Esophagus mucosa (tissue), 1 donor: ENCODE results near the gene DYNLT2B. TPM values are rescaled to one million over a fixed set of nuclear protein-coding genes. Genes with fewer than 3 reads are reported as not detected.
A peak's percentile ranks its signal among the peaks of the same experiment; 100 is the strongest.
"Not testable (repeated sequence)": the region's sequence is repeated elsewhere in the genome, so short reads cannot be mapped to it uniquely, and the experiment has no call there.

Experiments
- ATAC-seq: fragments of 200-7000 bp; cut with Tn5 transposase; one replicate; pipeline ENCODE4 v1.9.1; 2020
- total RNA-seq: library from RNA; stranded (reverse); gene quantifications from one replicate; pipeline ENCODE4 v1.2.4, GENCODE V29; 2023
- donor health status: DM: yes; HTN: yes; CAD: no.

DYNLT2B gene
- total RNA-seq, result 14.6 TPM

- peak; percentile 95 for ATAC-seq
Observed at GRCh38 chr3:196317687-196318467, at the start of gene DYNLT2B. DYNLT2B (minus strand) TSS chr3:196318240; CDS start chr3:196318152, 88 bp downstream.

GRCh38 chr3:196365736-196366135 lies 47.7 kb upstream of the DYNLT2B start:
- ATAC-seq, result no peak

- peak; percentile 44 for ATAC-seq
Observed at GRCh38 chr3:196360586-196360985, 42.5 kb upstream of the DYNLT2B start.

- not testable (repeated sequence) for ATAC-seq
Observed at GRCh38 chr3:196358540-196358939, 40.5 kb upstream of the DYNLT2B start.

GRCh38 chr3:196357905-196358304 lies 39.9 kb upstream of the DYNLT2B start:
- ATAC-seq, result no peak

GRCh38 chr3:196356556-196356955 lies 38.5 kb upstream of the DYNLT2B start:
- ATAC-seq, result no peak

- no peak for ATAC-seq
Observed at GRCh38 chr3:196355668-196356067, 37.6 kb upstream of the DYNLT2B start.

- no peak for ATAC-seq
Observed at GRCh38 chr3:196354132-196354531, 36.1 kb upstream of the DYNLT2B start.

GRCh38 chr3:196351541-196351940 lies 33.5 kb upstream of the DYNLT2B start:
- no peak for ATAC-seq

- ATAC-seq, result no peak
Observed at GRCh38 chr3:196350067-196350466, 32.0 kb upstream of the DYNLT2B start.

- no peak for ATAC-seq
Observed at GRCh38 chr3:196348698-196349097, 30.7 kb upstream of the DYNLT2B start.

- ATAC-seq, result no peak
Observed at GRCh38 chr3:196344663-196345062, 26.6 kb upstream of the DYNLT2B start.

- ATAC-seq, result not testable (repeated sequence)
Observed at GRCh38 chr3:196343917-196344316, 25.9 kb upstream of the DYNLT2B start.

- ATAC-seq, result no peak
Observed at GRCh38 chr3:196341137-196341536, 23.1 kb upstream of the DYNLT2B start.

- ATAC-seq, result no peak
Observed at GRCh38 chr3:196340466-196340865, 22.4 kb upstream of the DYNLT2B start.

GRCh38 chr3:196339493-196340254 lies 21.6 kb upstream of the DYNLT2B start:
- ATAC-seq, result peak; percentile 28

- ATAC-seq, result no peak
Observed at GRCh38 chr3:196339044-196339443, 21.0 kb upstream of the DYNLT2B start.

GRCh38 chr3:196336319-196337145 lies 18.5 kb upstream of the DYNLT2B start:
- peak; percentile 26 for ATAC-seq

- ATAC-seq, result no peak
Observed at GRCh38 chr3:196335503-196335948, 17.5 kb upstream of the DYNLT2B start.

- no peak for ATAC-seq
Observed at GRCh38 chr3:196334982-196335381, 16.9 kb upstream of the DYNLT2B start.

GRCh38 chr3:196332168-196332567 lies 14.1 kb upstream of the DYNLT2B start:
- no peak for ATAC-seq

- no peak for ATAC-seq
Observed at GRCh38 chr3:196327405-196327804, 9.4 kb upstream of the DYNLT2B start.

GRCh38 chr3:196326936-196327335 lies 8.9 kb upstream of the DYNLT2B start:
- no peak for ATAC-seq
